Left ventricle myocardium inferior (tissue), 1 donor: ENCODE measurements around the gene AFAP1L2. TPM values are rescaled to one million over a fixed set of nuclear protein-coding genes. Genes with fewer than 3 reads are reported as not detected.

Experiments
- DNase-seq: peaks from one replicate; pipeline ENCODE4 v3.0.0-alpha.2; 2020
- H3K27ac ChIP-seq: fragments of 200-600 bp; replicated peaks from 2 replicates; pipeline ENCODE4 v1.8.0; 2021
- H3K27me3 ChIP-seq: fragments of 200-600 bp; 2 replicates; pipeline ENCODE4 v1.8.0; 2021; ENCODE audit warnings: low read depth
- H3K36me3 ChIP-seq: fragments of 200-600 bp; 2 replicates; pipeline ENCODE4 v1.8.0; 2021
- H3K4me1 ChIP-seq: fragments of 200-600 bp; 2 replicates; pipeline ENCODE4 v1.8.0; 2021
- H3K4me3 ChIP-seq: fragments of 200-600 bp; 2 replicates; pipeline ENCODE4 v1.8.0; 2021; ENCODE audit warnings: mild to moderate bottlenecking, moderate library complexity
- H3K9me3 ChIP-seq: fragments of 200-600 bp; replicated peaks from 2 replicates; pipeline ENCODE4 v1.8.0; 2021
- CTCF ChIP-seq: fragments of 200-600 bp; IDR thresholded peaks from 2 replicates; pipeline ENCODE4 v1.8.0; 2021; ENCODE audit warnings: antibody characterized with exemption, mild to moderate bottlenecking, borderline replicate concordance
- intact Hi-C: fragments of 100-400 bp; cut with micrococcal nuclease; formaldehyde crosslinking; loops from one replicate; pipeline ENCODE4 v1.11.0; 2022
- total RNA-seq: library from RNA; stranded (reverse); fragmentation: NEBNext Ultra II Directional; extraction: Animal tissue kit (Norgen Biotek cat#: 25700); gene quantifications from one replicate; pipeline ENCODE4 v1.2.1, GENCODE V29; 2021
- donor health status: DM: no; HTN: yes; CAD: no; lungs with severe emphysema.

Gene AFAP1L2
- total RNA-seq, 1 donor from 2014 or later = 7.0 TPM

- Histone ChIP-seq H3K9me3 (no peaks in the 10 kb centered on the region), H3K4me1 (peaks cover 47% of the 10 kb centered on the region), H3K4me3 (no peak overlapping the region), H3K27ac (no peak overlapping the region), H3K27me3 (no peaks in the 10 kb centered on the region), H3K36me3 (peaks cover 2% of the 10 kb centered on the region)
- no peak for TF ChIP-seq CTCF
- no peak for DNase-seq
- intact Hi-C loops = no loop called here
Measured at GRCh38 chr10:114305521-114305925, 98.8 kb downstream of the AFAP1L2 start.

GRCh38 chr10:114304571-114305421 is 99.5 kb downstream of the AFAP1L2 start:
- peaks cover 47% of the 10 kb centered on the region for H3K4me1 ChIP-seq
- H3K4me3 ChIP-seq = peak overlapping the region; percentile 54
- peaks cover 9% of the 10 kb centered on the region for H3K36me3 ChIP-seq
- intact Hi-C loops = loop anchor here (5.0 kb wide), 2 partner anchors 133 to 518 kb away; partner anchors contain the start of gene FHIP2A
- H3K9me3 ChIP-seq = no peaks in the 10 kb centered on the region
- peak overlapping the region; percentile 45 for H3K27ac ChIP-seq
- TF ChIP-seq CTCF = peak; percentile 54
- peak; percentile 40 for DNase-seq
- no peaks in the 10 kb centered on the region for H3K27me3 ChIP-seq

GRCh38 chr10:114304017-114304570 is 100.2 kb downstream of the AFAP1L2 start:
- no peaks in the 10 kb centered on the region for H3K27me3 ChIP-seq
- intact Hi-C loops = loop anchor here (5.0 kb wide), 2 partner anchors 133 to 518 kb away; partner anchors contain the start of gene FHIP2A
- DNase-seq = peak; percentile 81
- H3K36me3 ChIP-seq = peaks cover 13% of the 10 kb centered on the region
- H3K27ac ChIP-seq = peak overlapping the region; percentile 45
- TF ChIP-seq CTCF = peak; percentile 83
- H3K4me1 ChIP-seq = peaks cover 44% of the 10 kb centered on the region
- peak overlapping the region; percentile 54 for H3K4me3 ChIP-seq
- H3K9me3 ChIP-seq = no peaks in the 10 kb centered on the region

- TF ChIP-seq CTCF = no peak
- Histone ChIP-seq H3K27me3 (no peaks in the 10 kb centered on the region), H3K9me3 (no peaks in the 10 kb centered on the region), H3K36me3 (peaks cover 18% of the 10 kb centered on the region), H3K4me3 (no peak overlapping the region), H3K4me1 (peaks cover 39% of the 10 kb centered on the region), H3K27ac (no peak overlapping the region)
- DNase-seq = no peak
- intact Hi-C loops = loop anchor here (5.0 kb wide), 2 partner anchors 134 to 519 kb away; partner anchors contain the start of gene FHIP2A
Measured at GRCh38 chr10:114303556-114303955, 100.7 kb downstream of the AFAP1L2 start.

- peaks cover 25% of the 10 kb centered on the region for H3K4me1 ChIP-seq
- DNase-seq = no peak
- no peaks in the 10 kb centered on the region for H3K27me3 ChIP-seq
- H3K27ac ChIP-seq = no peak overlapping the region
- no peak for TF ChIP-seq CTCF
- peaks cover 23% of the 10 kb centered on the region for H3K36me3 ChIP-seq
- no peak overlapping the region for H3K4me3 ChIP-seq
- intact Hi-C loops = loop anchor here (5.0 kb wide), 2 partner anchors 135 to 520 kb away; partner anchors contain the start of gene FHIP2A
- H3K9me3 ChIP-seq = no peaks in the 10 kb centered on the region
Measured at GRCh38 chr10:114301951-114302710, 102.2 kb downstream of the AFAP1L2 start.
